ENCODE results near the gene PRLR.

The PRLR gene

DNA sequence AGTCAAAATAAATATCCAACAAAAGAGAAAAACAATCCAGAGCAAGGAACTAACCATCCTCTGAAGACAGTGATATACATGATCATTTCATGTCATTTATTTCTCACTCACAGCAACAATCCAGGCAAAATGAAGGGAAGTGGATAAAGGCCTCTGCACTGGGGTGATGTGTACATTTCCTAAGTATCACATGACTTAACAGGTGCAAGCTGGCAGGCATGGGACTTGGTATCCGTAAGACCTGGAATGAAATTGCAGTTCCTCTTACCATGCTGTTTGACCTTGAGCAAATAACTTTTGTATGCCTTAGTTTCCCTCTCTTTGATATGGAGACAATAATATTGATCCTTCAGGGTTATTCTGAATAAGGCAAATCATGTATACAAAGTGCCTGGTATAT lies 77.6 kb downstream of the PRLR start:
- H3K79me2 ChIP-seq (ENCODE audit: insufficient read depth, low read length): no peaks in the 10 kb centered on the region
- peaks cover 15% of the 10 kb centered on the region for H3K27me3 ChIP-seq (ENCODE audit: insufficient read depth, low read length, poor library complexity)
- no peak overlapping the region for H3K4me2 ChIP-seq (ENCODE audit: insufficient read depth, low read length)
- no peak overlapping the region for H3K27ac ChIP-seq (ENCODE audit: low read length)
- ATAC-seq (ENCODE audit: insufficient read depth, low read depth) (no peak), DNase-seq (no peak)
- TF ChIP-seq, protein P1, sequence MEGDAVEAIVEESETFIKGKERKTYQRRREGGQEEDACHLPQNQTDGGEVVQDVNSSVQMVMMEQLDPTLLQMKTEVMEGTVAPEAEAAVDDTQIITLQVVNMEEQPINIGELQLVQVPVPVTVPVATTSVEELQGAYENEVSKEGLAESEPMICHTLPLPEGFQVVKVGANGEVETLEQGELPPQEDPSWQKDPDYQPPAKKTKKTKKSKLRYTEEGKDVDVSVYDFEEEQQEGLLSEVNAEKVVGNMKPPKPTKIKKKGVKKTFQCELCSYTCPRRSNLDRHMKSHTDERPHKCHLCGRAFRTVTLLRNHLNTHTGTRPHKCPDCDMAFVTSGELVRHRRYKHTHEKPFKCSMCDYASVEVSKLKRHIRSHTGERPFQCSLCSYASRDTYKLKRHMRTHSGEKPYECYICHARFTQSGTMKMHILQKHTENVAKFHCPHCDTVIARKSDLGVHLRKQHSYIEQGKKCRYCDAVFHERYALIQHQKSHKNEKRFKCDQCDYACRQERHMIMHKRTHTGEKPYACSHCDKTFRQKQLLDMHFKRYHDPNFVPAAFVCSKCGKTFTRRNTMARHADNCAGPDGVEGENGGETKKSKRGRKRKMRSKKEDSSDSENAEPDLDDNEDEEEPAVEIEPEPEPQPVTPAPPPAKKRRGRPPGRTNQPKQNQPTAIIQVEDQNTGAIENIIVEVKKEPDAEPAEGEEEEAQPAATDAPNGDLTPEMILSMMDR (IDR thresholded peaks at IDR 0.05; ENCODE audit: borderline replicate concordance, extremely low read depth, low read length, poor library complexity, severe bottlenecking): no peak
- no peak for TF ChIP-seq EZH2 (IDR thresholded peaks at IDR 0.05; ENCODE audit: borderline replicate concordance, low read depth, low read length, severe bottlenecking)
- H3K4me3 ChIP-seq (ENCODE audit: low read depth in 1 of 2, low read length in 2 of 2): no peak overlapping the region
- H3K9ac ChIP-seq (ENCODE audit: low read depth, low read length): no peak overlapping the region
- no peaks in the 10 kb centered on the region for H3K9me3 ChIP-seq (ENCODE audit: insufficient read depth, low read length, severe bottlenecking)
- no peaks in the 10 kb centered on the region for H3K36me3 ChIP-seq (ENCODE audit: insufficient read depth, low read length)
- H3K4me1 ChIP-seq (ENCODE audit: insufficient read depth, low read length): no peaks in the 10 kb centered on the region
- no peaks in the 10 kb centered on the region for H4K20me1 ChIP-seq (ENCODE audit: insufficient read depth, low read length)
- H2AFZ ChIP-seq (ENCODE audit: low read depth, low read length): no peak overlapping the region

DNA sequence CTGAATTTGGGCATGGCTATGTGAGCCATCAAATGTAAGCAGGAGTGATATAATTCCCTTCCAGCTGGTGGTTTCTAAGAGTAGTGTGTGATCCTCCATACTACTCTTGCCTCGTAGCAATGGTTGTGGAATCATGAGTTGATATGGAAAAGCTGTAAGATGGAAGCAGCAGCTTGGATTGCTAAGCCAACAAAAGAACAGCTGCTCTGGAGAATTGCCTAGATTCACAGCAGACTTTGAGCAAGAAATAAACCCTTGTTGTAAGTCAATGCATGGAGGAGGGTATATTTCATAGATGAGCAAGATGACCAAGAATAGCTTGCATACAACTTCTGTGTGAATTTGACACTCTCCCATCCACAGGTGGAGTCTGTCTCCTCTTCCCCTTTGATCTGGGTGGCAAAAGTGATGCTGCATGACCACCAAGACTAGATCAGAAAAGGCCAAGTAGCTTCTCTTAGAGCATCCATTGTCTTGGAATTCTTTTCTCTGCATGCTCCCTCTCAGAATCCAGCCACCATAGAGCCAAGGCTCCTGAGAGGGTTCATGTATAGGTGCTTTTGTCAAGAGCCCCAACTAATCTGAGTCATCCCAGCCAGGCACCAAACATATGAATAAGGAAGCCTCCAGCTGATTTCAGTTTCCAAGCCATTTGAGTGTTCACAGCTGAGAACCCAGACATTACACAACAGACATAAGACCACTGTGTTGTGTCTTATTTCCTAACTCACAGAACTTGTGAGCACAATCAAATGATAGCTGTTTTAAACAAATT lies 79.0 kb downstream of the PRLR start:
- Histone ChIP-seq H3K9me3 (ENCODE audit: insufficient read depth, low read length, severe bottlenecking) (no peaks in the 10 kb centered on the region), H3K27ac (ENCODE audit: low read length) (no peak overlapping the region), H3K4me3 (ENCODE audit: low read depth in 1 of 2, low read length in 2 of 2) (no peak overlapping the region), H3K4me2 (ENCODE audit: insufficient read depth, low read length) (no peak overlapping the region), H3K79me2 (ENCODE audit: insufficient read depth, low read length) (no peaks in the 10 kb centered on the region), H4K20me1 (ENCODE audit: insufficient read depth, low read length) (no peaks in the 10 kb centered on the region), H2AFZ (ENCODE audit: low read depth, low read length) (no peak overlapping the region), H3K36me3 (ENCODE audit: insufficient read depth, low read length) (no peaks in the 10 kb centered on the region), H3K9ac (ENCODE audit: low read depth, low read length) (no peak overlapping the region), H3K27me3 (ENCODE audit: insufficient read depth, low read length, poor library complexity) (peaks cover 8% of the 10 kb centered on the region), H3K4me1 (ENCODE audit: insufficient read depth, low read length) (no peaks in the 10 kb centered on the region)
- no peak for TF ChIP-seq EZH2 (IDR thresholded peaks at IDR 0.05; ENCODE audit: borderline replicate concordance, low read depth, low read length, severe bottlenecking)
- ATAC-seq (ENCODE audit: insufficient read depth, low read depth) (no peak), DNase-seq (no peak)

DNA sequence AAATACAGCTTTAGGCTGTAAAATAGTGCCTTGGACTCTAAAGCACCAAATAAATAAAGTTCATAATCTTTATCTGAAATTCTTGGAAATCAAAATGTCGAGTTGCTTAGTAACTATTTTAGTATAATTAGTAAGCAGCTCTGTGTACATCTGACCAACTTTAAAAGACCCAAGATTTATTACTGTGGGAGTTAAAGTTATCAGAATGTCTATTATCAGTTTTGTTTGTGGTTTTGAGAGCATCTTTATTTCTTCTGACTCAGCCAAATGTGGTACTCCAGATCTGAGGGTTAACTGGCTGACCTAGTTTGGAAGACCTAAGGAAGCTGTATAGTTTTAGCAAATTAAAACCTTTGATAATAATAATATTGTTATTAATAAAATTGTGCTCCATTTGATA lies 81.2 kb downstream of the PRLR start:
- Histone ChIP-seq H3K9me3 (ENCODE audit: insufficient read depth, low read length, severe bottlenecking) (no peaks in the 10 kb centered on the region), H3K27me3 (ENCODE audit: insufficient read depth, low read length, poor library complexity) (peaks cover 12% of the 10 kb centered on the region)

DNA sequence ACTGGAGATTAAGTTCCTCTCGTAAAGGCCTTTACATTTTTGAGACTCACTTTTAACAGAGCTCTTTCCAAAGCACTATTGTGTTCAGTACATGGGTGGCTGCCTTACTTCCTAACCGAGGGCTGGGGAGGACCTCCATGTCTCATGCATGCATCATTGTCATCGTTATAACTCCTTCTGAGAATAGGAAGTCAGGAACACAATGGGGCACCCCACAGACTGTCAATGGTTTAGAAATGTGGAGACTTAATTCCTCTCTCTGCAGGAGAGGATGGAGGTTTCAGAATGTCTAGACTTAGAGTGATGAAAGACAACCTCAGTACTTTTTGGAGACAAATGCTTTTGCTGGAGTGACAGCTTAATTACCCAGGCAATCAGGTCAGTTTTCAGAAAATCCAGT lies 83.9 kb downstream of the PRLR start:
- Histone ChIP-seq H3K27me3 (ENCODE audit: insufficient read depth, low read length, poor library complexity) (peaks cover 11% of the 10 kb centered on the region), H3K9ac (ENCODE audit: low read depth, low read length) (no peak overlapping the region), H3K4me1 (ENCODE audit: insufficient read depth, low read length) (no peaks in the 10 kb centered on the region), H2AFZ (ENCODE audit: low read depth, low read length) (no peak overlapping the region), H3K36me3 (ENCODE audit: insufficient read depth, low read length) (no peaks in the 10 kb centered on the region), H3K4me3 (ENCODE audit: low read depth in 1 of 2, low read length in 2 of 2) (no peak overlapping the region), H3K9me3 (ENCODE audit: insufficient read depth, low read length, severe bottlenecking) (no peaks in the 10 kb centered on the region), H4K20me1 (ENCODE audit: insufficient read depth, low read length) (no peaks in the 10 kb centered on the region), H3K27ac (ENCODE audit: low read length) (no peak overlapping the region), H3K4me2 (ENCODE audit: insufficient read depth, low read length) (no peak overlapping the region), H3K79me2 (ENCODE audit: insufficient read depth, low read length) (no peaks in the 10 kb centered on the region)
- ATAC-seq (ENCODE audit: insufficient read depth, low read depth) (no peak), DNase-seq (no peak)
- TF ChIP-seq EZH2 (IDR thresholded peaks at IDR 0.05; ENCODE audit: borderline replicate concordance, low read depth, low read length, severe bottlenecking): no peak

More for the DNA sequence above, 81.2 kb downstream of the PRLR start:
- Histone ChIP-seq H3K79me2 (ENCODE audit: insufficient read depth, low read length) (no peaks in the 10 kb centered on the region), H3K4me3 (ENCODE audit: low read depth in 1 of 2, low read length in 2 of 2) (no peak overlapping the region), H4K20me1 (ENCODE audit: insufficient read depth, low read length) (no peaks in the 10 kb centered on the region), H3K36me3 (ENCODE audit: insufficient read depth, low read length) (no peaks in the 10 kb centered on the region), H3K4me1 (ENCODE audit: insufficient read depth, low read length) (no peaks in the 10 kb centered on the region), H3K4me2 (ENCODE audit: insufficient read depth, low read length) (no peak overlapping the region), H3K9ac (ENCODE audit: low read depth, low read length) (no peak overlapping the region), H3K27ac (ENCODE audit: low read length) (no peak overlapping the region), H2AFZ (ENCODE audit: low read depth, low read length) (no peak overlapping the region)
- DNase-seq: no peak
- no peak for ATAC-seq (ENCODE audit: insufficient read depth, low read depth)
- no peak for TF ChIP-seq EZH2 (IDR thresholded peaks at IDR 0.05; ENCODE audit: borderline replicate concordance, low read depth, low read length, severe bottlenecking)
